Measurements from ENCODE around the gene LIN7A.

Gene LIN7A

GRCh38 chr12:80829767-80830166, 108.0 kb downstream of the LIN7A start:
- DNase-seq, result no peak
- no peaks in the 10 kb centered on the region for H3K36me3 ChIP-seq (replicated peaks)
- TF ChIP-seq CTCF (IDR thresholded peaks at IDR 0.05; ENCODE audit: low read depth, low read length, missing control alignments), result no peak
- H3K4me3 ChIP-seq (ENCODE audit: low read depth, low read length), result no peak overlapping the region
- in situ Hi-C loops (cut with HindIII; ENCODE audit: low pct_ligation_motif_present, low sequenced_read_pairs), result no loop called here
- no peaks in the 10 kb centered on the region for H3K27me3 ChIP-seq (replicated peaks)
- H3K27ac ChIP-seq, result no peak overlapping the region

- no peak for TF ChIP-seq CTCF (IDR thresholded peaks at IDR 0.05; ENCODE audit: low read depth, low read length, missing control alignments)
- no peak overlapping the region for H3K4me3 ChIP-seq (ENCODE audit: low read depth, low read length)
- H3K27ac ChIP-seq, result no peak overlapping the region
- no peaks in the 10 kb centered on the region for H3K36me3 ChIP-seq (replicated peaks)
- DNase-seq, result no peak
- no peaks in the 10 kb centered on the region for H3K27me3 ChIP-seq (replicated peaks)
- in situ Hi-C loops (cut with HindIII; ENCODE audit: low pct_ligation_motif_present, low sequenced_read_pairs), result no loop called here
Observed at GRCh38 chr12:80825506-80825905, 112.2 kb downstream of the LIN7A start.

- in situ Hi-C loops (cut with HindIII; ENCODE audit: low pct_ligation_motif_present, low sequenced_read_pairs), result no loop called here
- no peak overlapping the region for H3K4me3 ChIP-seq (ENCODE audit: low read depth, low read length)
- TF ChIP-seq CTCF (IDR thresholded peaks at IDR 0.05; ENCODE audit: low read depth, low read length, missing control alignments), result no peak
Observed at GRCh38 chr12:80823393-80823792, 114.3 kb downstream of the LIN7A start.

GRCh38 chr12:80821513-80822000, 116.2 kb downstream of the LIN7A start:
- Histone ChIP-seq H3K27me3 (replicated peaks) (no peaks in the 10 kb centered on the region), H3K27ac (no peak overlapping the region), H3K36me3 (replicated peaks) (no peaks in the 10 kb centered on the region), H3K4me3 (ENCODE audit: low read depth, low read length) (no peak overlapping the region)
- DNase-seq, result no peak
- no peak for TF ChIP-seq CTCF (IDR thresholded peaks at IDR 0.05; ENCODE audit: low read depth, low read length, missing control alignments)
- in situ Hi-C loops (cut with HindIII; ENCODE audit: low pct_ligation_motif_present, low sequenced_read_pairs), result no loop called here

More at GRCh38 chr12:80823393-80823792, 114.3 kb downstream of the LIN7A start:
- Histone ChIP-seq H3K27me3 (replicated peaks) (no peaks in the 10 kb centered on the region), H3K36me3 (replicated peaks) (no peaks in the 10 kb centered on the region), H3K27ac (no peak overlapping the region)
- no peak for DNase-seq

- no peak for TF ChIP-seq CTCF (IDR thresholded peaks at IDR 0.05; ENCODE audit: low read depth, low read length, missing control alignments)
- Histone ChIP-seq H3K27ac (no peak overlapping the region), H3K36me3 (replicated peaks) (no peaks in the 10 kb centered on the region), H3K27me3 (replicated peaks) (no peaks in the 10 kb centered on the region), H3K4me3 (ENCODE audit: low read depth, low read length) (no peak overlapping the region)
- in situ Hi-C loops (cut with HindIII; ENCODE audit: low pct_ligation_motif_present, low sequenced_read_pairs), result no loop called here
- no peak for DNase-seq
Observed at GRCh38 chr12:80818878-80819277, 118.9 kb downstream of the LIN7A start.

GRCh38 chr12:80815351-80815750, 122.4 kb downstream of the LIN7A start:
- H3K27me3 ChIP-seq (replicated peaks), result no peaks in the 10 kb centered on the region
- no peaks in the 10 kb centered on the region for H3K36me3 ChIP-seq (replicated peaks)
- TF ChIP-seq CTCF (IDR thresholded peaks at IDR 0.05; ENCODE audit: low read depth, low read length, missing control alignments), result no peak
- no peak overlapping the region for H3K27ac ChIP-seq
- no peak overlapping the region for H3K4me3 ChIP-seq (ENCODE audit: low read depth, low read length)
- no peak for DNase-seq
- in situ Hi-C loops (cut with HindIII; ENCODE audit: low pct_ligation_motif_present, low sequenced_read_pairs), result no loop called here

Data from brain microvascular endothelial cell (primary cell).